HEK293T (cell line): Measurements from ENCODE around the gene TRMT11.

Source experiments
- CTCF ChIA-PET: fragments of 350-600 bp; formaldehyde crosslinking; extraction: SDS; loops from one replicate; lab custom pipeline; 2021; ENCODE audit warnings: antibody characterized with exemption, inconsistent platforms; lab: Yijun Ruan, JAX
- POLR2A ChIA-PET: fragments of 350-600 bp; formaldehyde crosslinking; extraction: SDS; loops from one replicate; lab custom pipeline; 2020; ENCODE audit warnings: antibody characterized with exemption, inconsistent platforms; lab: Yijun Ruan, JAX
- DNase-seq: peaks from one replicate; pipeline ENCODE4 v3.0.0; 2012; ENCODE audit warnings: mixed read lengths; ENCODE audit errors: extremely low spot score
- ARNT ChIP-seq: fragments of 450-650 bp; IDR thresholded peaks from 2 replicates; pipeline ENCODE4 v1.6.1; 2017; ENCODE audit warnings: mild to moderate bottlenecking
- BHLHE40 ChIP-seq: fragments of 450-650 bp; IDR thresholded peaks from 2 replicates; pipeline ENCODE4 v1.6.1; 2016; ENCODE audit warnings: mild to moderate bottlenecking, moderate library complexity, borderline replicate concordance
- CTBP1 ChIP-seq: fragments of 450-650 bp; IDR thresholded peaks from 2 replicates; pipeline ENCODE4 v1.6.1; 2016; ENCODE audit warnings: borderline replicate concordance
- ELF4 ChIP-seq: fragments of 450-650 bp; IDR thresholded peaks from 2 replicates; pipeline ENCODE4 v1.6.1; 2017; ENCODE audit warnings: antibody characterized with exemption
- FOXA1 ChIP-seq: fragments of 450-650 bp; IDR thresholded peaks from 2 replicates; pipeline ENCODE4 v1.6.1; 2016; ENCODE audit warnings: mild to moderate bottlenecking
- FOXK2 ChIP-seq: fragments of 450-650 bp; IDR thresholded peaks from 2 replicates; pipeline ENCODE4 v1.6.1; 2016; ENCODE audit warnings: mild to moderate bottlenecking
- FOXM1 ChIP-seq: fragments of 450-650 bp; IDR thresholded peaks from 2 replicates; pipeline ENCODE4 v1.6.1; 2017; ENCODE audit warnings: mild to moderate bottlenecking, borderline replicate concordance
- HDGF ChIP-seq: fragments of 450-650 bp; IDR thresholded peaks from 2 replicates; pipeline ENCODE4 v1.6.1; 2017; ENCODE audit warnings: antibody characterized with exemption, borderline replicate concordance
- L3MBTL2 ChIP-seq: fragments of 450-650 bp; conservative IDR thresholded peaks from 2 replicates; pipeline ENCODE4 v1.6.1; 2016; ENCODE audit warnings: mild to moderate bottlenecking
- LEF1 ChIP-seq: fragments of 450-650 bp; IDR thresholded peaks from 2 replicates; pipeline ENCODE4 v1.6.1; 2017; ENCODE audit warnings: mild to moderate bottlenecking, borderline replicate concordance
- NFRKB ChIP-seq: fragments of 450-650 bp; IDR thresholded peaks from 2 replicates; pipeline ENCODE4 v1.6.1; 2016; ENCODE audit warnings: mild to moderate bottlenecking, moderate library complexity
- PKNOX1 ChIP-seq: fragments of 450-650 bp; IDR thresholded peaks from 2 replicates; pipeline ENCODE4 v1.6.1; 2016
- SP1 ChIP-seq: fragments of 450-650 bp; IDR thresholded peaks from 2 replicates; pipeline ENCODE4 v1.6.1; 2017
- SUZ12 ChIP-seq: fragments of 450-650 bp; IDR thresholded peaks from 2 replicates; pipeline ENCODE4 v1.6.1; 2016; ENCODE audit warnings: mild to moderate bottlenecking
- TARDBP ChIP-seq: fragments of 450-650 bp; IDR thresholded peaks from 2 replicates; pipeline ENCODE4 v1.6.1; 2016
- ZNF384 ChIP-seq: fragments of 450-650 bp; IDR thresholded peaks from 2 replicates; pipeline ENCODE4 v1.6.1; 2016

Gene TRMT11

GRCh38 chr6:125986301-125987025 lies at the start of gene TRMT11:
Gene TRMT11, plus strand, starts transcription at chr6:125986540. Its CDS starts 11 bp downstream, at chr6:125986551.
- DNase-seq: peak; percentile 98
- ChIA-PET CTCF (interaction anchor here (0.6 to 2.4 kb wide), 7 partner anchors 9 to 205 kb away, joined by 3 to 17 read pairs (median 4); partner anchors contain the start of gene HINT3), POLR2A (interaction anchor here (0.5 to 2.8 kb wide), 43 partner anchors 9 to 2000 kb away, joined by 3 to 30 read pairs (median 4); partner anchors contain the start of genes CENPW, HINT3, NCOA7 and RNF146)
- TF ChIP-seq ELF4 (peak; percentile 80), FOXK2 (no peak), SUZ12 (no peak), FOXA1 (no peak), ZNF384 (no peak), FOXM1 (no peak), BHLHE40 (no peak), PKNOX1 (no peak), HDGF (no peak), SP1 (no peak), TARDBP (no peak), LEF1 (no peak), L3MBTL2 (peak; percentile 82), NFRKB (peak; percentile 58; the same call in 1 of the 2 replicates), CTBP1 (0 out of 2 replicates have a peak, but pooled peaks have one; percentile 3), ARNT (no peak)

GRCh38 chr6:125939026-125939425 lies 47.3 kb upstream of the TRMT11 start:
- CTCF ChIA-PET: no interaction called here
- POLR2A ChIA-PET: no interaction called here
- DNase-seq: no peak
- TF ChIP-seq ELF4 (no peak), FOXA1 (no peak)

GRCh38 chr6:125939791-125940190 lies 46.5 kb upstream of the TRMT11 start:
- DNase-seq: no peak
- POLR2A ChIA-PET: interaction anchor here (1.0 to 1.3 kb wide), 2 partner anchors 16 to 159 kb away, joined by 3 to 8 read pairs; partner anchors contain the start of gene HINT3
- TF ChIP-seq PKNOX1 (no peak), L3MBTL2 (no peak), CTBP1 (no peak), SUZ12 (no peak), BHLHE40 (no peak), NFRKB (no peak), FOXA1 (no peak), FOXK2 (no peak), HDGF (no peak), SP1 (no peak)
- CTCF ChIA-PET: interaction anchor here (1.4 kb wide), 1 partner anchor 17 kb away, joined by 4 read pairs; the partner anchor contains the start of gene HINT3

- no peak for TF ChIP-seq PKNOX1
- TF ChIP-seq FOXA1: no peak
- TF ChIP-seq L3MBTL2: no peak
- no peak for TF ChIP-seq BHLHE40
- no peak for TF ChIP-seq SUZ12
- no peak for TF ChIP-seq HDGF
- no peak for TF ChIP-seq LEF1
- TF ChIP-seq NFRKB: no peak
- no peak for TF ChIP-seq ARNT
- TF ChIP-seq TARDBP: no peak
- no peak for TF ChIP-seq FOXK2
- no peak for TF ChIP-seq FOXM1
- TF ChIP-seq ELF4: no peak
- TF ChIP-seq SP1: no peak
- ChIA-PET CTCF (interaction anchor here (0.9 to 1.4 kb wide), 3 partner anchors 11 to 34 kb away, joined by 4 read pairs; partner anchors contain the start of gene HINT3), POLR2A (interaction anchor here (0.6 to 1.3 kb wide), 4 partner anchors 15 to 159 kb away, joined by 3 to 8 read pairs (median 4); partner anchors contain the start of gene HINT3)
Measured at GRCh38 chr6:125940247-125941041, 45.9 kb upstream of the TRMT11 start.

GRCh38 chr6:125942672-125943527 lies 43.4 kb upstream of the TRMT11 start:
- TF ChIP-seq ZNF384 (no peak), FOXA1 (no peak)
- CTCF ChIA-PET: interaction anchor here (1.4 kb wide), 1 partner anchor 13 kb away, joined by 5 read pairs; no protein-coding TSS in a partner anchor
- DNase-seq: no peak
- POLR2A ChIA-PET: interaction anchor here (1.2 to 6.5 kb wide), 3 partner anchors 14 to 153 kb away, joined by 3 to 31 read pairs (median 4); partner anchors contain the start of genes HINT3 and NCOA7

More at GRCh38 chr6:125940247-125941041, 45.9 kb upstream of the TRMT11 start:
- no peak for DNase-seq
